Measurements from ENCODE around the gene TNS1. TPM values are rescaled to one million over a fixed set of nuclear protein-coding genes. Genes with fewer than 3 reads are reported as not detected.

The TNS1 gene
- total RNA-seq, 1 donor from 2014 or later = 59.2 TPM

GRCh38 chr2:217993817-217994463 is 8.9 kb downstream of the TNS1 start:
- Mint-ChIP-seq H3K27ac (peak overlapping the region; percentile 53), H3K9me3 (no peaks in the 10 kb centered on the region), H3K27me3 (peaks cover 17% of the 10 kb centered on the region), H3K4me1 (ENCODE audit: unreplicated experiment) (peaks cover 44% of the 10 kb centered on the region), H3K4me3 (no peak overlapping the region), H3K36me3 (no peaks in the 10 kb centered on the region)
- DNase-seq (ENCODE audit: extremely low spot score, unreplicated experiment) = no peak
- peak; percentile 89 for TF ChIP-seq CTCF (conservative IDR thresholded peaks at IDR 0.05)

GRCh38 chr2:217993138-217993537 is 9.7 kb downstream of the TNS1 start:
- TF ChIP-seq CTCF (conservative IDR thresholded peaks at IDR 0.05) = no peak
- Mint-ChIP-seq H3K4me1 (ENCODE audit: unreplicated experiment) (peaks cover 47% of the 10 kb centered on the region), H3K27ac (no peak overlapping the region), H3K27me3 (peaks cover 16% of the 10 kb centered on the region), H3K36me3 (no peaks in the 10 kb centered on the region), H3K9me3 (no peaks in the 10 kb centered on the region), H3K4me3 (no peak overlapping the region)
- no peak for DNase-seq (ENCODE audit: extremely low spot score, unreplicated experiment)

- Mint-ChIP-seq H3K9me3 (no peaks in the 10 kb centered on the region), H3K4me3 (no peak overlapping the region), H3K4me1 (ENCODE audit: unreplicated experiment) (peaks cover 40% of the 10 kb centered on the region), H3K27ac (no peak overlapping the region), H3K36me3 (no peaks in the 10 kb centered on the region), H3K27me3 (peaks cover 11% of the 10 kb centered on the region)
- no peak for DNase-seq (ENCODE audit: extremely low spot score, unreplicated experiment)
- TF ChIP-seq CTCF (conservative IDR thresholded peaks at IDR 0.05) = no peak
Measured at GRCh38 chr2:217992061-217992460, 10.7 kb downstream of the TNS1 start.

- Mint-ChIP-seq H3K9me3 (no peaks in the 10 kb centered on the region), H3K4me3 (no peak overlapping the region), H3K4me1 (ENCODE audit: unreplicated experiment) (peaks cover 34% of the 10 kb centered on the region), H3K27ac (no peak overlapping the region), H3K36me3 (no peaks in the 10 kb centered on the region), H3K27me3 (peaks cover 11% of the 10 kb centered on the region)
- no peak for TF ChIP-seq CTCF (conservative IDR thresholded peaks at IDR 0.05)
- DNase-seq (ENCODE audit: extremely low spot score, unreplicated experiment) = no peak
Measured at GRCh38 chr2:217990791-217991465, 11.9 kb downstream of the TNS1 start.

GRCh38 chr2:217990389-217990788 is 12.4 kb downstream of the TNS1 start:
- Mint-ChIP-seq H3K4me1 (ENCODE audit: unreplicated experiment) (peaks cover 32% of the 10 kb centered on the region), H3K36me3 (no peaks in the 10 kb centered on the region), H3K9me3 (no peaks in the 10 kb centered on the region), H3K4me3 (no peak overlapping the region), H3K27me3 (peaks cover 11% of the 10 kb centered on the region), H3K27ac (no peak overlapping the region)
- TF ChIP-seq CTCF (conservative IDR thresholded peaks at IDR 0.05) = no peak
- no peak for DNase-seq (ENCODE audit: extremely low spot score, unreplicated experiment)

Data from type B pancreatic cell (in vitro differentiated cells).